Measurements from ENCODE around the gene FCHO1.

The FCHO1 gene

GRCh38 chr19:17751103-17751911, at the start of gene FCHO1:
TSS of gene FCHO1 (plus strand) at chr19:17751477. CDS start at chr19:17755165, 3,688 bp downstream.
- DNase-seq: peak; percentile 81

- DNase-seq: peak; percentile 80
Measured at GRCh38 chr19:17703824-17704463, 47.3 kb upstream of the FCHO1 start.

- DNase-seq: no peak
Measured at GRCh38 chr19:17706750-17707181, 44.5 kb upstream of the FCHO1 start.

- no peak for DNase-seq
Measured at GRCh38 chr19:17711851-17712250, 39.4 kb upstream of the FCHO1 start.

- no peak for DNase-seq
Measured at GRCh38 chr19:17716309-17716929, 34.9 kb upstream of the FCHO1 start.

- DNase-seq: no peak
Measured at GRCh38 chr19:17718550-17718946, 32.7 kb upstream of the FCHO1 start.

GRCh38 chr19:17718947-17719711, 32.1 kb upstream of the FCHO1 start, which contains the start of gene MAP1S:
TSS of gene MAP1S (plus strand) at chr19:17719480. CDS start at chr19:17719503, 23 bp downstream.
- peak; percentile 77 for DNase-seq

GRCh38 chr19:17719730-17720400, 31.4 kb upstream of the FCHO1 start:
- peak; percentile 37 for DNase-seq

GRCh38 chr19:17720440-17720839, 30.8 kb upstream of the FCHO1 start:
- DNase-seq: no peak

- no peak for DNase-seq
Measured at GRCh38 chr19:17721111-17721628, 30.1 kb upstream of the FCHO1 start.

GRCh38 chr19:17721821-17722220, 29.5 kb upstream of the FCHO1 start:
- no peak for DNase-seq

- DNase-seq: no peak
Measured at GRCh38 chr19:17722655-17723240, 28.5 kb upstream of the FCHO1 start.

- no peak for DNase-seq
Measured at GRCh38 chr19:17724655-17725054, 26.6 kb upstream of the FCHO1 start.

GRCh38 chr19:17725422-17726078, 25.7 kb upstream of the FCHO1 start:
- DNase-seq: no peak

- no peak for DNase-seq
Measured at GRCh38 chr19:17726136-17726741, 25.0 kb upstream of the FCHO1 start.

- DNase-seq: no peak
Measured at GRCh38 chr19:17726964-17727773, 24.1 kb upstream of the FCHO1 start.

GRCh38 chr19:17727843-17728242, 23.4 kb upstream of the FCHO1 start:
- no peak for DNase-seq

GRCh38 chr19:17733127-17733526, 18.1 kb upstream of the FCHO1 start:
- no peak for DNase-seq

GRCh38 chr19:17734146-17734545, 17.1 kb upstream of the FCHO1 start:
- no peak for DNase-seq

GRCh38 chr19:17735410-17735809, 15.9 kb upstream of the FCHO1 start:
- no peak for DNase-seq

Measured in activated CD4-positive, CD25-positive, alpha-beta regulatory T cell treated with anti-CD3 and anti-CD28 coated beads, Interleukin-2, amount 50 U/mL, for 72 hours (primary cell).